T-helper 2 cell treated with Interferon-gamma antibody and Interleukin-4, amounts not matched to agents 100 ng/mL and 5 ng/mL, for 36 hours (primary cell): ENCODE measurements around the gene PARP11. TPM values are rescaled to one million over a fixed set of nuclear protein-coding genes. Genes with fewer than 3 reads are reported as not detected.

Source experiments
- intact Hi-C: fragments of 100-400 bp; cut with micrococcal nuclease; formaldehyde crosslinking; loops from one replicate; pipeline ENCODE4 v1.15.1; 2023
- total RNA-seq: library from RNA; stranded (reverse); gene quantifications from 2 replicates; pipeline ENCODE4 v1.2.3, GENCODE V29; 2022

The PARP11 gene
- total RNA-seq, 1 donor from 2014 or later, result 29.4 TPM

DNA sequence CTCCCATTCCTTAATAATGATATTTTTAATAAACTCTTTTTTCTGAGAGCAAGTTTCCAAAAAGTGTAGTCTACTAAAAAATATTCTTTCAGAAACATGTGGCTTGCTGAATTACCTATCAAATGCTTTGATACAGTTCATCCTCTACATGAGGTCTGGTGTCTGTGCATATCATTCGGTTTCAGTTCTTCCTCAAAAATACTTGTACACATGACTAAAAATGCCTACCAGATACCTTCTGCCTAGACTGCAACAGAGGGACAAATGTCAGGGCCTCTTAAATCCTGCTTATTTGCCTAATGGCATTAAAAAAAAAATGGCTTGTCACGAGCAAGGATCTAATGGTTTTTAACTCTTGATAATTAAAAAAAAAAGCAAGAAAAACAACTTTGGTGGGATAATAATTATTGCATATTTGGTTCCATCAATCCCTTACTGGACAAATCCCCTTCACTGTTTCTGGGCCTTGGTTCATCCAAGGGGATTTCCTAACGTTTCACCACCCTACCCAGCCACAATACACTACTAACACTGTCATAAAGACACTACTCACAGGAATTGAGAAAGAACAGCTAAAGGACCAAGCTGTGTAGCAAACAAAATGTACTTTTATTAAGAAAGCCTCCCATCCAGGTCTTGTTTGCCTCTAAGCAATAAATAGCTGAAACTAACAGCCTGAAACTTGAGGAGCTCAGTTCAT is 45.7 kb downstream of the PARP11 start:
- intact Hi-C loops, result no loop called here

DNA sequence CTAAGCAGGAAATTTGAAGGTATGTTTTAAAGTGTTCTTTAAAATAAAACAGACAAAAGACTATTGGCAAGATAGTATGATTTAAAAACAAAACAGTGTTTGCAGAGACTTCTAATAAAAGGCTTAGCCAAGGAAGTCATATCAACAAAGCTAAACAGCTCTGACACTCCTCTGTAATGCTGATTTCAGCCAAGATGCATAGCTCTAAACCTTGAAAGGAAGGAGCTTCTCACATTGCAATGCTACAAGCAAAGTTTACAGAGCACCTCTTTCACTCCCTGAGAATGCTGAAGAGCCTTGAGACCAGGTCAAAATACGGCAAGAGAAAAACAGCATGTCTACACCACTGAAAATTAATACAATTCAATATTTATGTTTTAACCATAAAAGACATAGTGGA is 51.8 kb downstream of the PARP11 start:
- intact Hi-C loops, result no loop called here

DNA sequence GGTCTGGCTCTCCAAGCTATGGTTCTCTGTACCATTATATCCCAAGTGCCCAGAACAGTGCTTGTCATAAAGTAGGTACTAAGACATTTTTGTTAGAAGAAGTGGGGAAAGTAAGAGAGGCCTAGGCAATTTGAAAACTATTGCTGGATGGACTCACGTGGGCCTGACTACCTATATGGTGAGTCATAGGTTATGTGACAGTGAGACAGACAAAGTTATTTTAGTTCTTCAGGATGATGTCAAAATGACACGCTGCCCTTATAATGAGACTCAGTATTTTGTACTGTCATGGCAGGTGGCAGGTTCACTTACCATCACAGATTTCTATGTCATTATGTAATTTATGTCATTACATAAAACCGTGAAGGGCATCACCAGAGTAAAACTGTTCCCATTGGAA is 53.1 kb downstream of the PARP11 start:
- intact Hi-C loops, result no loop called here

DNA sequence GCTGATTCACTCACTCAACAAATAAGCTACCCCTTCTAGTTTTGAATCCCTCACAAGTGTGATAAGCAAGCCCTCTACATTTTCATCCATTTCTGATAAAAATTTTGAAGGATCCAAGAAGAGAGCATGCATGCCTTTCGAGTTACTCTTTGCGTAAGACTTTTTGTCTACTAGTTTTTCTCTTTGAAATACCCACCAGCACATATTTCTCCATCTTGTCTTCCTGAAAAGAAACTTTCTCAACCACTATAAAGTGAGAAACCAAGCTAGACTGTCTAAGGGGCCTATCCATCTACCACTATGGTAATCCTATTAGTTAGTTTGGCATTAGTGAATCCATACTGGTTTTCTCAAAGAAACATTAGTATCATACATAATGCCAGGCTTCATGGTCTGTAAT is 56.9 kb downstream of the PARP11 start:
- intact Hi-C loops, result no loop called here

DNA sequence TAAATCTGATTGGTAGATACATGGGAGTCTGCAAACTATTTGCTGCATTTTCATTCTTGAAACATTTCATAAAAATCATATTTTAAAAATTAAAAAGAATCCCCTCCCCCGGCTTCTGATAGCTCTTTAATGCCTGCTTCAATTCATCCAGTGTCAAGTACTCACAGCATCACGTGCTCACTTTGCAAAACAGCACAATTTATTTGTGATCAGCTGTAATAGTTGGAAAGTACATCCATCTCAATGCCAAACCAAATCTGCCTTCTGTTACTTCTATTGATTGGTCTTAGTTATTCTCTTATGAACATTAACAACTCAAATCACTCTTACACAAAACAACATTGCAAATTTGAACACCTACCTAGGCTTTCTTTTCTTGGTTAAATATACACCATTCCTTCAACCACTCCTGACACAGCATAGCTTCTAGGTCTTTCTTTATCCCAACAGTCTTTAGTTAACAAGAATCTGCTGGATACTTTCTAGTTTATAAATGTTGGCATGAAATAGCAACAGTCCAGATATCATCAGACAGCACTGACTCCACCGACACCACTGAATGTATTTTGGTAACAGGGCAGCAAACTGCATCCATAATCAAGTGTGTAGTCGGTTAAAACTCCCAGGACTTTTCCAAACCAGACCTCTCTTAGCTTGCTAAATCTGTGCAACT is 58.0 kb downstream of the PARP11 start:
- intact Hi-C loops, result no loop called here

DNA sequence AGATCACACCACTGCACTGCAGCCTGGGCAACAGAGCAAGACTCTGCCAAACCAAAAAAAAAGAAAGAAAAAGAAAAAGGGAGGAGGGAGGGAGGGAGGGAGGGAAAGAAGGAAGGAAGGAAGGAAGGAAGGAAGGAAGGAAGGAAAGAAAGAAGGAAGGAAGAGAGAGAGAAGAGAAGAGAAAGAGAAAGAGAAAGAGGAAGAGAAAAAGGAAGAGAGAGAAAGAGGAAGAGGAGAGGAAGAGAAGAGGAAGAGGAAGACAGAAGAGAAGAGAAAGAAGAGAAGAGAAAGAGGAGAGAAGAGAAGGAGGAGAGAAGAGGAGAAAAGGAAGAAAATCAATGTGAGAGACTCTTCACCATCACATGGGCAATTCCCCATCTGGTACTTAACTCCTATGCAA is 62.7 kb downstream of the PARP11 start:
- intact Hi-C loops, result no loop called here

DNA sequence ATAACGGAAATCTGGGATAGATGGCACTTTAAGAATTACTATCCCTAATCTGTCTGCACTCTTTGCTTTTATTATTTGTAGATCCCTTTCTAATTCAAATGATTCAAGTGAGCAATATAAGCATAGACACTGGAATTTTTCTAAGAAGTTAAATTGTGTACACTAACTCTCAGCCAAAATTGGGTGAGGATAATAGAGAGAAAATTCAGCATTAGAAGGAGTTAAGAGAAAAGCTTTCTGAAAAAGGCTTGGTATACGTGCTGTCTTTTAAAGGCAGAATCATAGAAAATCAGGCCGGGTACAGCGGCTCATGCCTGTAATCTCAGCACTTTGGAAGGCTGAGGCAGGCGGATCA is 63.2 kb downstream of the PARP11 start:
- intact Hi-C loops, result no loop called here

DNA sequence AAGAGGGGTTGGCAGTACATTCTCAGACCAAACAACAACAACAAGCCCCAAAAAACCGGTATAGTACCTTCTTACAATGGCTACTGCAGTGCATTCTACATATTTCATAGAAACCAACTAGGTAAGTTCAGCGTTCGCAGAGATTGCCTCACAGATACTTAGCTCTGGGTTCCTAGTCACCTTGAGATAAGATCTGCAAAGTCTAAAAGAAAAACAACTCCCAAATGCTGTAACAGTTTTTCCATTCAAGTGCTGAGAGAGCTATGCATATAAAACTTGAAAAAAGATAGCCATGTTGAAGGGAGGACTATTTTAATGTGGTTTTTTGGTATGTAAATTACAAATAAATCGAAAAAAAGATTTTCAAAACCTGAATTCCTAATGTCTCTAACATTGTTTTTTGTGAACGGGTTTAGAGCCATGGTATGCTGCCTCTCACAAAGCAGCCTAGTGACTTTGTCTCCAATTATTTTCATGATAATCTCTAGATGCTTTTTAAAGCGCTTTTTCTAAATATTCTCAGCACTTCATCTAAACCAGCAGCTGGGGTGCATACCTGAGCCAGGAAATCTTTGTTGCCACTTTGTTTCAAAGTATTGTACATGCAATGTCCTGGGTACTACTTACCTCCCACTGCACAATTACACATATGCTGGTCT is 63.7 kb downstream of the PARP11 start:
- intact Hi-C loops, result no loop called here

DNA sequence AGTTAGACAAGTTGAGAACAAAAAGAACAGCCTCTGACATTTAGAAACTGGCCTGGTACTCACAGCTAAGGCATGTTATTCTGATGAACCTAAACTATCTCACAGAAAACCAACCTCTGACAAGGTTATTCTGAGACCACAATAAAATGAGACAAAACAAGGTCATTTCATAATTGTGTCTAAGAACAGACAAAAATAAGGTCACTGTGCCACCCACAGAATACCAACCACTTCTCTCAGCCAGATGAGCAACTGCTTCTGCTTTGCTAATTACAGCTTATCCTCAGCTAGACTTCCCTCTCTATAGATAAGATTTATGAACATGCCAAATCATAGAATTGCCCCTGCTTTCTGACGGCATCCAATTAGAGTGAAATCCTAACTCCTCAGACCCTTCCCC is 68.1 kb downstream of the PARP11 start:
- intact Hi-C loops, result no loop called here

DNA sequence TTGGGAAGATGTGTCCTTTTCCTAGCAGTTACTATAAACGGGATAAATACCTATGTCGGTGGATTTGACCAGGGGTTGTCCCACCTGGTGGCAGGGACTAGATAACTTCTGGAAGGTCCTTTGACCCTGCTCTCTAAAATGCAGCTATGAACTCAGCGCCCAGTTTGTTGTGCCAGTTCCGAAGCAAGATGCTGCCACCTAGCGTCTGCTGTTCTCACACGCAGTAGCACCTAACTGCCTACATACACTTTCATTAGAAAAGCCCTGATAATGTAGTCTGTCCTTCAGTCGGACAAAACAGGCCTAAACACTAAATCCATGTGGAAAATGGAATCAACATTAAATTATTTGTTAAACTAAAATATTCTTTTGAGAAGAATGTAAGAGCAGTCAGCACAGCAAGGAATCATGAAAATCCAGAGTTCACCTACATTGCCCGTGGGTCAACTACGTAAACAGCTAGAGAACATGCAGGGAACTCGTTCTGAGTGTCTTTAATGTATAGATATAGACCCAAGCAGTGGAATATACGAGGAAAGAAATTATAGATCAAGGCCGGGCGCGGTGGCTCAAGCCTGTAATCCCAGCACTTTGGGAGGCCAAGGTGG is 69.2 kb downstream of the PARP11 start:
- intact Hi-C loops, result loop anchor here (1.0 kb wide), 1 partner anchor 146 kb away; no protein-coding TSS in a partner anchor

DNA sequence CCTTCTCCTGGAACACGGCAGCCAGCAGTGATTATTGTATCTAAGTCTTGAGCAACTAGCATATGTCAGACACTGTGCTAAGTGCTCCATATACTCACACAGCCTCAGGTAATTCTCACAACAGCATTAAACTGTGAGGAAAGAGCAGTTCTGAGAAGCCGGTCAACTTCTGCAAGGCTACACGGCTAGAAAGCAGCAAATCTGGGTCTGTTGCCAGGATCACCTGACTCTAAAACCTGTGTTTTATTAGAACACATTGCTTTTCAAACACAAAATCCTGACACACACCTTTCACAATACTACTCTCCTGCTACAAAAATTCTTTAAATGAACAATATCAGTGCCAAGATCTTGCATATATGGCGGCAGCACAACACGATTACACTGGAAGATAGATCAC is 70.5 kb downstream of the PARP11 start:
- intact Hi-C loops, result no loop called here

DNA sequence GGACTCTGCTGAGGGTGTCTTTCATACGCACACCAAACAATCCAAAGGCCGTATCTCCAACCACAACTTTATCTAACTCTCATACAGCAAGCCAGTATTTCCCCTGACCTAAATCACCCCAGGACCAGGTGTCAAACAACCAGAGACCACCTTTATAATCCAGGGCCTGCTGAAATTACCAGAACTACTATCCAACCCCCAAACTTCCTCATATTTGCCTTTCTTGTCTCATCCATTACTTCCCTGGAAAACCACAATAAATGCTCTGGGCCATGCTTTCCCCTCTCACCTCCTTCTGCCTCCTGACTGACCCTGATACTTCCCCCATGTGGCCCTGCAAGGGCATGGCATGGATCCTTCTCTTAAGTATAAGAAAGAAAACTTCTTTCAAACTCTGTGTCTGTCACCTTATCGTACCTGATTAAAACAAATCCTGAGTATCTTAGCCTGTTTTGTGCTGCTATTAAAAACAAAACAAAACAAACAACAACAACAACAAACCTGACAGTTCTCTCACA is 75.6 kb downstream of the PARP11 start:
- intact Hi-C loops, result no loop called here

DNA sequence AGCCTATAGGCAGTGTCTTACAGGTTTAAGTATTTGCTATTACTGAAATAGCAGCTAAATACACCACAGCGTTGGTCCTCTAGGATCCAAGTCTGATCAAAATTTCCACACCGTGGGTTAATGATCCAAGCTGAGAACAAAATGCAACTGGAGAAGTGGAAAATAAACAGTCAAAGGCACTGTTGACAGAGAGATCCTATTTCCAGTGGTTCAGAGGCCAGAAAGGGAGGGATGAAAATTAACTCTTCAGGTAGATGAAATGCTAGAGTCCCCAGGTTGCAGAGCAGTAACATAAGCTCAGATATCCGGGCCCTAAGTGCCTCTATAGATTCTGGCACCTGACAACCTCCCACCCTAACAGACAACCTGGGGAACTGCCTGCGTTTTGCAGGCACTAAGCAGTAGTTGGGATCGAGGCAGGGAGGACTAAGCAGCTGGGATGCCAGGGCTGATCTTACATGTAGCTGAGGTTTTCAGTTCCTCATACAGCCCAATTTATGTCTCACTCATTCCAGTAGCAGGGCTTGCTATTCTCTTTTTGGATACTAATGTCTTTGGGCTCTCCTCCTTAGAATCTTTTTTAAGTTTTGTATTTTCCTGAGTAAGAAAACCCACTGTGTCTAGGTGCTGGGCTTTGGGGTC is 77.6 kb downstream of the PARP11 start:
- intact Hi-C loops, result no loop called here

DNA sequence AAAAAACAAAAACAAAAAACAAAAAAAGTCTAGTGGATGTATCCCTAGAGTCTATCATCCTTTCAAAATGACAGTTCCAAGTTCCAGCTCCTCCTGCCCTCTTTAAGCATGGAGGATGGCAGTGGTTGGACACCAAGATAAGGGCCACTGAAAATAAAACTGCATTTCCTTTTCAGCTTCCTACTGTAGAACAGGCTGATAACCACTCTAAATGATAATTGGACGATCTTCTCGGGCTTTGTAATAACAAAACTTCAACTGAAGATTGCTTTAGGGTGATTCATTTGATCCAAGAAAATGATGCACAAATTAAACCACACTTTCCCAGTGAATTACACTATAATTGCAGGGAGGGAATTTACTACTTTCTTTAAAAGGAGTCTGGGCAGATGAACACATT is 78.1 kb downstream of the PARP11 start:
- intact Hi-C loops, result no loop called here

DNA sequence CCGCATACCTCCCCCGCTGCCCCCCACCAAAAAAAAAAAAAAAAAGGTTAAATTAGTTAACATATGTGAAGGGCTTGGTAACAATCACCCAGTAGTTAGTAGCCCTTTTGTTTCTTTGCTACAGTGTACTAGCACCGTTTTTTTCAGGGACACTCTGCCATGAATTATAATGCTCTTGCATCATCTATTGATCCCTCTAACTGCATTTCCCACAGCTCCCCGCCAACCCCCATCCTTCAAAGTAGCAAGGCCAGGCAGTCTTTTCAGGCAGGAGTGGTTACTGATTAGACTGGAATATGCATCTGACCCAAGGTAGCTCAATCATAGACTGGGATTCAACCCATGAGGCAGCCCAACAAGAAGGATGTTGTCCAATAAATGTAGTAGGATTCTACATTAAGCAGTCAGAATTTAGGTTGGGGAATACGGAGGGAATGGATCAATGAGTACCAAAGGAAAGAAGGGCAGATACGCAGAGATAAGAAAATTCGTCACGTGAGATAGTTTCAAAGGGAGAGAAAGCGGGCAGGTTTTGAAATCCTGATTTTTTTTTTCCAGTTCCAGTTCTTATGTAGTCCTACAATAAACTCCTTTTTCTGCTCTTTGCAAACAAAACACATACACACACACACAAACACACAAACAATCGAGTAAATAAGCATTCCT is 80.4 kb downstream of the PARP11 start:
- intact Hi-C loops, result no loop called here

DNA sequence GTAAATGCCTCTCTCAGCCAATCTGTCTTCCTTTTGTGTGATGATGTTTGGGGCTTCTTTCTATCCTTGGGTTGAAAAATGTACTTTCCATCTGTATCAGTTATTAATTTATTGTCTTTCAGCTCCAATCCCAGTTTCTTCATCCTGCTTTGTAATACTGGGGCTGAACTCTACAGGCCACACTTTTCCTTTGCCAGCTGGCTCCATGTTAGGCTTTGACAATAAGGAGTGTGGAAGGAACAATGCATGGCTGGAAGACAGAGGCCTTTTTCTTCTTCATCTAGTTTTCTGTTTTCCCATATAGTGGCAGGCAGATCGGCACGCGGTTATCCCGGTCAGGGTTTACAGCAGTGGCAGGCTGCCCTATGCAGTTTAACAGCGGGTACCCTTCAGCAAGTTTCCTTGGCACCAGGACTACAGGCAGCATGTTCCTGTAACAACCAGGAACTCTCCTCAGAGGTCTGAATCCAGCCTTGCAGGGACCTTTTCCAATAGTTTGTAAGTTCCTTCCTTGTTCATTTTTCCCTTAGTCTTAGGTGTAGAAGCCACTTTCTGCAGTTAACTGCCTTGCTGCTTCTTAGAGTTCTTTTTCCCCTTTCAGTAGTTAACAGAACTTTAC is 81.8 kb downstream of the PARP11 start:
- intact Hi-C loops, result no loop called here

DNA sequence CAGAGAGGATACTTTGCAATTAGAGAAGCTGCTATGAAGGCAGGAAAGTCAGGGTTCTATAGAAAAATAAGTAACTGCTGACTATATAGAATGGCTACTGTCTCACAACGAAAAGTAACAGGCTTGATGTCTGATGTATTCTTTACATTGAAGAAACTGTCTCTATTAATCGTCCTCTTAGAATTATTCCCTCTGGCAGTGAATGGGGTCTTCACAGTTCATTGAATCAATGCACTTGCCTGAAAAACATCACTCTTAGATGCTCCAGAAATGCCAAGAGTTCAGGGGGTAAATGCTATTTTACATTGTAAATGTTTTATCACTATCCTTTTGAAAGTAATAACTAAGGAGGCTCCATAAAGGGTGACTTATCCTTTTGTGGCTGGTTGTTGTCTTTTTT is 82.6 kb downstream of the PARP11 start:
- intact Hi-C loops, result no loop called here

DNA sequence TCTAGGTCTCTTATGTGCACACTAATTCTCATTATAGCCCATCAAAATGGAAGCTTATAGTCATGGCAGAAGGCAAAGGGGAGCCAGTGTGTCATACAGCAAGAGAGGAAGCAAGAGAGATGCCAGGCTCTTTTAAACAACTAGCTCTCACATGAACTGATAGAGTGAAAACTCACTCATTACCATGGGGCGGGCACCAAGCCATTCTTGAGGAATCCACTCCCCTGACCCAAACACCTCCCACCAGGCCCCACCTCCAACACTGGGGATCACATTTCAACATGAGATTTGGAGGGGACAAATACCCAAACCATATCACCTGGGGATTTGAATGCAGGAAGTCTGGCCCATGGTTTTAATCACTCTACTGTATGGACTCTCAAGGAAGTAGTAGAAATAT is 83.4 kb downstream of the PARP11 start:
- intact Hi-C loops, result no loop called here

DNA sequence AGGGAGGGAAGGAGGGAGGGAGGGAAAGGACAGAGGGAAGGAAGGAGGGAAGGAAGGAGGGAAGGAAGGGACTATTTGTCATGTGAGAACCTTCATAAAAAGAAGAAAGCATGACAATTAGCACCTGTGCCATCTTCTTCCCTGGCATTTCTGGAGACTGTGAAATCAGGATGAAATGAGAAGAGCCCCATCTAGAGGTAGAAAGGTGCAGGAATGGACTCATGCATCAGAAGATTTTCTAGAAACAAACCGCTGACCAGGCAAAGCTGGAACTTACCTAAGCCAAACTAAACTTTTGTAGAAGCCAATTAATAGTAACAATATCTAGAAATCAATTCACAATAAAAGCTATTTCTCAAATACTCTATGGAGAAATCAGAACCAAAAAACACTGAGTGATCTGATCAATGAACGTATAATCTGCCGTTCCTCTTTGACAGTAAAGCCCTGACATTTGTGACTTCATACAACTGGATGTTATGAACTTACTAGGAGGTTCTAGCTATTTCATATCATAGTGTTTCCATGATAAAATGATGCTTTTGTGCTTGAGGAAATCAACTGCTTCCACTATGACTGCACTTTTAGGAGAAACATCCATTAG is 95.9 kb downstream of the PARP11 start:
- intact Hi-C loops, result loop anchor here (1.0 to 5.0 kb wide), 2 partner anchors 120 to 477 kb away; no protein-coding TSS in a partner anchor
